ENCODE data around the gene LHX1. TPM values are rescaled to one million over a fixed set of nuclear protein-coding genes. Genes with fewer than 3 reads are reported as not detected.
A peak's percentile ranks its signal among the peaks of the same experiment; 100 is the strongest.

LHX1 gene
- total and polyA plus RNA-seq, 12 donors = 0.11 TPM; not detected in 11

GRCh38 chr17:36945959-36946725 is 8.9 kb downstream of the LHX1 start:
- WGBS, 2 donors = 9% methylated on average over 30 of the region's 30 CpGs
- DNase-seq = no peak
- peaks cover 0 to 11% (median 0%) of the 10 kb centered on the region in 9 donors for H3K36me3 ChIP-seq
- peaks cover 10 to 52% (median 28%) of the 10 kb centered on the region in 9 donors for H3K4me1 ChIP-seq
- no peak overlapping the region for H3K4me3 ChIP-seq
- no peak for TF ChIP-seq CTCF (IDR thresholded peaks at IDR 0.05)
- no peak overlapping the region for H3K27ac ChIP-seq
- intact Hi-C loops (cut with DNase I) = loop anchor here in 1 of 10 donors (5.0 kb wide), 1 partner anchor 344 kb away; the partner anchor contains the start of gene MRM1
- ATAC-seq = no peak
- H3K27me3 ChIP-seq = peaks cover 41 to 70% (median 66%) of the 10 kb centered on the region in 7 donors
- H3K9me3 ChIP-seq = no peaks in the 10 kb centered on the region

DNA sequence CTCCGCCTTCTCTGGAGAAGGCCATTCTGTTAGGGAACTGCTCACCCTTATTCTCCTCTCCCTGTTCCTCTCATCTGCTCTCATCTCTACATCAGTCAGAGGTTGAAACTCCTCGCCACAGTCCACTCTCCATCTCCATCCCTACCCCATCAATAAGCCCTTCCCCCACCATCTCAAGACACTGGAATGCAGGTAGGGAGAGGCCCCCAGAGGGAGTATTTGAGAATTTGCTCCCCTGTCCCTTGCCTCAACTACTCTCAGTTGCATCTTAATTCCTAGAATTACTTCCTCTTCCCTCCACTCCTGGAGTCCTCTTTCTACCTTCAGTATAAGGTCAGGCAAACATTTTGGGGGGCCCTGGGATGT is 9.4 kb downstream of the LHX1 start:
- TF ChIP-seq CTCF (IDR thresholded peaks at IDR 0.05) = no peak
- WGBS, 2 donors = 41 to 54% methylated on average over 2 of the region's 2 CpGs
- no peak overlapping the region for H3K4me3 ChIP-seq
- intact Hi-C loops (cut with DNase I) = loop anchor here in 1 of 10 donors (5.0 kb wide), 1 partner anchor 344 kb away; the partner anchor contains the start of gene MRM1
- DNase-seq (no peak), ATAC-seq (no peak)
- H3K27ac ChIP-seq = no peak overlapping the region
- H3K4me1 ChIP-seq = peaks cover 10 to 55% (median 28%) of the 10 kb centered on the region in 9 donors
- peaks cover 0 to 16% (median under 1%) of the 10 kb centered on the region in 9 donors for H3K36me3 ChIP-seq
- H3K9me3 ChIP-seq = no peaks in the 10 kb centered on the region
- peaks cover 35 to 64% (median 61%) of the 10 kb centered on the region in 7 donors for H3K27me3 ChIP-seq

DNA sequence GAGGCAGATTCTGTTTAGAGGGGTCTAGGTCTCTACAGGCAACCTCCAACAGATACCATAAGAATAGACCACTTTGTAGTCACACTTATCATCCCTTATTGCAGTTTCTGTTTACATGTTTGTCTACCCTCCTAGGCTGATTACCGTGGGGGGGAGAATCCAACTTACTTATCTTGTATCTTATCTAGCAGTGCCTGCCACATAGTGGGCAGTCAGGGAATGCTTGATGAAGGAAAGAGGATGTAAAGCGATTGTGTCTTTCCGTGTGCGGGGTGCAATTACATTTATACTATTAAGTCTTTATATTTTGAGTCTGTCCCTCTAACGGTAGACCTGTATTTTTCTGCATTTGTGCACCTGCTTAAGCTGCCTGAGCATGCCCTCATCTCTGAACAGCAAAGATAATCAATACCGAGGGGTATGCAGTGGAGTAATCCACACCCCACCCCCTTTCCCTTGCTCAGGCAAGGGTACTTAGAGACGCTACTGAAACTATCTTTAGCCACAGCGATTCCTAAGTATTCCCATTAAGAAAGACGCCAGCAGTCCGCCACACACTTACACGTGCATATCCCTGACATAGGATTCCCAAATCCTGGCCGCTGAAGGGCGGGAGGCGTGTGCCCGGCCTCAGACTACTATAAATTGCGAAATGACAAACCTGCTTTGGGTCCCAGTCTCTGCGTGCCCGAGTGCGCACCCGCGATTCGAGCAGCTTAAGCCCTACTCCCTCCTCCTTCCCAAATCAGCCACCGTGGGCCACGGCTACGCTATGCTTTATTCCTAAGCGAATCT is 10.8 kb downstream of the LHX1 start:
- intact Hi-C loops (cut with DNase I) = loop anchor here in 1 of 10 donors (5.0 kb wide), 1 partner anchor 346 kb away; the partner anchor contains the start of gene MRM1
- Histone ChIP-seq H3K36me3 (peaks cover 0 to 30% (median 13%) of the 10 kb centered on the region in 9 donors), H3K27me3 (peaks cover 21 to 50% (median 47%) of the 10 kb centered on the region in 7 donors), H3K27ac (peak overlapping the region in 9 of 10 donors; percentile 80 to 92 (median 88)), H3K9me3 (no peaks in the 10 kb centered on the region), H3K4me1 (peaks cover 3 to 41% (median 18%) of the 10 kb centered on the region in 9 donors), H3K4me3 (peak overlapping the region; percentile 53 to 94 (median 88))
- TF ChIP-seq CTCF (IDR thresholded peaks at IDR 0.05) = no peak
- ATAC-seq (peak; percentile 56 to 72 (median 63)), DNase-seq (no peak)
- WGBS, 2 donors = 1 to 2% methylated on average over 26 of the region's 26 CpGs

Data from heart right ventricle (tissue), 16 donors.